Activated CD4-positive, CD25-positive, alpha-beta regulatory T cell treated with anti-CD3 and anti-CD28 coated beads, Interleukin-2, amount 50 U/mL, for 16 hours (primary cell): ENCODE results near the gene TTLL5.

ENCODE experiments used
- DNase-seq: peaks from one replicate; pipeline ENCODE4 v3.0.0-alpha.2; 2020; ENCODE audit warnings: low read depth, low spot score

TTLL5 gene

DNA sequence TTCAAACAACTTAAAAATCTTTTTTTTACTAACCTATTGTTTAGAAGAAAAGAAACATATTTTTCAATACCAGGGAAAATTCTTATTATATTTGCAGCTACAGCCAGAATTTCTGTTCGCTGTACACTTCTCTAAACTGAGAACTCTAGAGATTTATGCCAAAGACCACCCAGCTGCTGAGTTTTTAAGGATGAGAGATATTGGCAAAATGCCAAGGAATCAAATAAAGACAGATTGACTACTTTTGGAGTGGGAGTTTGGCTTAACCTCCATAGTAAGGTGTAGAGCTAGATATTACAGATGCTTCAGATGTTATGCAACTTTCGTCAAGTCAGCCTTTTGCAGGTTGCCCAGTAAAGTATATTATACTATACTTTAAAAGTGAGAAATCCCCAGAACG is 71.8 kb downstream of the TTLL5 start:
- no peak for DNase-seq

DNA sequence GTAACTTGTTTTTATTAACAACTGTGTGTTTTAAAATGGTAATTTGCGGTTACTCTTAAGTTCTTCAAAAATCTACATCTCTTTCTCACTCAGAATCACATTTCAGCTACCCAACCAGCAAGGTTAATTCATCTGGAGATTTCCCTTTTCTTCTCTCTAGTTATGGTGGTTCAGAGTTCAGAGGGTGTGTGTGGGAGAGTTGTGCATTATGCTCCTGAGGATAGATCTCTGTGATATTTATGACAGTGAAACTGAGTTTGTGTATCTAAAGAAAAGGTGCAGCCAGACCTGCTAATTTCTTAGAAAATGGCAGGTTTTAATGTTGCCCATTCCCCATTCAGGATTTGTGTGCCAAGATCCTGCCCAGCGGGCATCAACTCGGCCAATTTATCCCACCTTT is 73.8 kb downstream of the TTLL5 start:
- no peak for DNase-seq

DNA sequence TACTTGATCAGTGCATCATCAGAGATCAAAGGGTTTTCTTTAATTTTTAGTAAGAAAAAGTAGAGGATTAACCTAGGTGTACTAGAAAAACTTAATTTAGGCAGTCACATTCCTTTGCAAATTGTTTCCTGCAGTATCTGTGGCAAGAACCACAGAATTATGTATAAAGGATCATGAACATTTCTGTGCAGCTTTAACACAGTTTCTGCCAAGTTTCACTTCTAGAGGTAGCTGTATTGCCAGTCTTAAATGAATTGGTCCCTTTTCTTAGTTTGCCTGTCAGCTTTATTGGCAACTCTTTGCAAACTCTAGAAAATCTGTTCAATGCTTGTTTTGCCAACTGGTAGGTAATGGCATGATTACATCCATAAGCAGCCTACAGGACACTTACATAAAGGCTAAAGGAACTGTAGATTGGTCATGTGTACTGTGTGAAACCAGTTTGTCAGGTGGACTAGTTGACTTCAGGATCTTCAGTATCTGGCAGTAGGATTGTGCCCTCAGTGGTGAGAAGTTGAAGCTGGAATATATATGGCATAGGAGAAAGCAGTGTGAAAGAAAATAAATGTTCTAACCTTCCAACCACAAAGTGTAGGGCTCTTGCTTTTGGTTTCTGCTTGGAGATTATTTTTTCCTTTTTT is 75.9 kb downstream of the TTLL5 start:
- DNase-seq, result no peak

DNA sequence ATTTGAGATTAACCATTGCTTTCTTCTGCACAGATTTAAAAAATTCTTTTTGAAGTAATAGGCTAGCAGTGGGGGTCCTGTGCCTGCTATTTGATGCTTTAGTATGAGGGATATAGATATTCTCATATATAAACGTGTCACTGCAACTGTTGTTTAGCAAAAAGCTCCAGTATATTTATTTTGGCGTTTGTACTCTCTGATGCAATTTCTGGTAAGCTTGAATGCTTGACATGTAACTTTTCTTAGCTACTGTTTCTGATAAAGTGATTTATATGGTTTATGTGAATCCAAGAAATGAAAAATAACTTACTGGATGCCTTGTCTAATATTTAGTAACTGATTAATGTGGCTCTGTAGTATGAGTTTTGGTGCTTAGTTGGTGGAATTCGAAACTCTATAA is 77.1 kb downstream of the TTLL5 start:
- no peak for DNase-seq

DNA sequence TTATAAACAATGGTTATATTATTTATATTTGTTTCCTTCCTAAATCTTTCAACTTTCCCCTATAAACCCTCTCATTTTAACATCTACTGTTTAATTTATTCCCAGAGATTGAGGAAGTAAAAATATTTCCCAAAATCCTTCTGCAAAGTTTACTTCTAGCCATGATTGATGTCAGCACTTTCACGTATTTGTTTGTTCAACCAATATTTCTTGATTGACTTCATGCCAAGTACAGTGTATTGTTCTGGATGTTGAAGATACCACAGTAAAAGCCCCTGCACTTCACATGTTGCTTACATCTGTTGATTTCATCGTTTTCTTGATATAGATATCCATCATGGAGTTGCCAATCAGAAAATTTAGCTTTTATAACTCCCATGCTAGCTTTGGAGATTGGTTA is 81.8 kb downstream of the TTLL5 start:
- DNase-seq, result no peak

DNA sequence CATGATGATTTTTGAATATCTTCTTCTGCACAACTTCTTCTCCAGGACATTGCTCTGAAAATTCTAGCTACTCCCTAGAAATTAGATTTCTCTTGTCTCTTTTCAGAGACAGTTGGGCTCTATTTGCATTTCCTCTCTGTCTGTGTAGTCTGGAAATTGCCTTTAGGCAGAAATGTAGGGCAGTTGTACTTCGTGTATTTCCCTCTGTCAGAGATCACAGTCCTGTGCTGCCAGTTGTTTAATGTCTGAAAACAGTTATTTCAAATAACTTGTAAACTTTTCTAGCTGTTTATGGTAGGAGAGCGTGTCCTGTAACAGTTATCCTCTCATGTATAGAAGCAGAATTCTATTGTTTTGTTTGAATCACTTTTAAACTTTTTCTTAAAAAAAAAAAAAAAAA is 86.9 kb downstream of the TTLL5 start:
- no peak for DNase-seq

DNA sequence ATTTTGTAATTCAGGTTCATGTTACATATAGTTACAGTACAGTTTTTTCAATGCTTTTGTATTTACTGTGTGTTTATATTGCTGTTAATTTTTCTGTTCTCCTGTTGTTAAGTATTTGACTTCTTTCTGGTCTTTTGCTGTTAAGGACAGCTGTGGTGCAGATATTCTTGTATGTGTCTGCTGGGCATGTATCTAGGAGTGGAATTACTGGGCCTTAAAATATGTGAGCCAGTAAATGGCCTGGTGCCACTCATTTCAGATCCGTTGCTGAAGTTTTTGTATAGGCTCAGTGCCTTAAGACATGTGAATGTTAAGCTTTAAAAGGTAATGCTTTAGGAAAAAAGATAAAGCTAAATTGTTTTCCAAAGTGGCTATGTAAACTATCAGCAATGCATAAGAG is 87.3 kb downstream of the TTLL5 start:
- no peak for DNase-seq

DNA sequence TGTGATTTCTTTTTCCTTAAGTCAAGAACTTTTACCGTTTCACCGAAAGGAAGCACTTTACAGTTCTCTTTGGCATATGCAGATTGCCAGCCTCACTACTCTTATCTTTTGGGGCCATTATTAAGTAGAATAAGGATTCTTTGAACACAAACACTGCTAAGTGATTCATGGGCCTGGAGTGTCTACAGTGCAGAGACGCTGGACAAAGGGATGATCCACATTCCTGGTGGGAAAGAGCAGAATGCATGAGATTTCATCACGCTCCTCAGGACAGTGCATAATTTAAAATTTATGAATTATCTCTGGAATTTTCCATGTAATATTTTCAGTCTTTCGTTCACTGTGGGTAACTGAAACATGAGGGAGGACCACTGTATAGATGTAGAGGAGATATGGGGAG is 90.2 kb downstream of the TTLL5 start:
- DNase-seq, result no peak

DNA sequence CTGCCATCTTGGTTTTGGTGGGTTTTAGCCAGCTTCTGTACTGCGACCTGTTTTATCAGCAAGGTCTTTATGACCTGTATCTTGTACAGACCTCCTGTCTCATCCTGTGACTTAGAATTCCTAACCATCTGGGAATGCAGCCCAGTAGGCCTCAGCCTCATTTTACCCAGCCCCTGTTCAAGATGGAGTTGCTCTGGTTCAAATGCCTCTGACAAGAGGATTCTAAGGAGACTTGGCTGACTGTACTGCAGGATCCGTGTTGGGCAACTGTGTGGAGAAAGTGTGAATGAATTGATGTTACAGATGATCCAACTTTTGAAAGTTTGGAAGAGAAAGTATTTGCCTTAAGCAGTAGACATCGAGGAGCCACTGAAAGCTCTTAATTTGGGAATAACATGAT is 91.0 kb downstream of the TTLL5 start:
- DNase-seq, result no peak

DNA sequence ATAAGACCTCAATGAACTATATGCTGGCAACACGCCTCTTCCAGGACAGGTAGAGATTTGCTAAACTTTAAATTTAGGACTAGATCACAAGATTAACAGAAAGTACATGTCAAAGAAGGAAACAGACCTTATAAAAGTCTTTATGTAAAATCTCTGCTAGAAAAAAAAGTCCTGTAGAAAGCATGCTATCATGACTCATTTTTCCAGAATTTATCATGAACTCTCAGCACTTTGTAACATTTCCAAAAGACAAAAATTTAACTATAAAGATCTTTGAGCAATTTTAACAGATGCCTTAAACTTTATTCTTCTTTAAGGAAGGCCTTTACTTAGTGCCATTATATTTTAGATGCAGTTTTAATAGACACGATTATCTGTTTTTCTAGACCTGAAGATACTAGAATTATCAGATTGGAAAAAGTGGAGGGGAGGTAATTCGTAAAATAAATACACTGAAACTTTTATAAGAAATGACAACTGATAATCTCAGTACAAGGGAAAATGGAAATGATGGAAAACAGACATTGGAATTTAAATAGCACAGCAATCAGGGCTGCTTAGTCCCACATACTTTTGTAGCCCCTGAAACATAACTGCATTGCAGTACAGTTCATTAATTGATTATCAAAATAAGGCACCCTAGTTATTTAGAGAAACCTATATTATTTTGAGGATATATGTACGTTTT is 92.0 kb downstream of the TTLL5 start:
- DNase-seq, result no peak

DNA sequence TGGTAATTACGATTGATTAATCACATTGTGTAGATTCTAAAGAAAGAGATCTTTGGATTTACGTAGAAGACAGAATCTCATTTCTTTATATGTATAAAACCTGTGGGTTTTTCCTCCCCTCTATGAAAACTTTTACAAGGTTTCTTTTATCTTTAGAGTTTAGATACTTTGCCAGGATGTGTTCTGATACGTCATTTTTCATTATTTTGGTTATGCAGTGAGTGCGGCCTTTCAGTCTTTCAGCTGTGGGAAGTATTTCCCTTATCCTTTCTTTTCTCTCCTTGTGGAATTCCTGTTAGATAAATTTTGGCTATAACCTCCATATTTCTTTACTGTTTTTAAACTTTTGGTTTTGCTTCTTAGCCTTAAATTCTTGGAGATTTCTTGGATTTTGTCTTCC is 92.7 kb downstream of the TTLL5 start:
- DNase-seq, result no peak

DNA sequence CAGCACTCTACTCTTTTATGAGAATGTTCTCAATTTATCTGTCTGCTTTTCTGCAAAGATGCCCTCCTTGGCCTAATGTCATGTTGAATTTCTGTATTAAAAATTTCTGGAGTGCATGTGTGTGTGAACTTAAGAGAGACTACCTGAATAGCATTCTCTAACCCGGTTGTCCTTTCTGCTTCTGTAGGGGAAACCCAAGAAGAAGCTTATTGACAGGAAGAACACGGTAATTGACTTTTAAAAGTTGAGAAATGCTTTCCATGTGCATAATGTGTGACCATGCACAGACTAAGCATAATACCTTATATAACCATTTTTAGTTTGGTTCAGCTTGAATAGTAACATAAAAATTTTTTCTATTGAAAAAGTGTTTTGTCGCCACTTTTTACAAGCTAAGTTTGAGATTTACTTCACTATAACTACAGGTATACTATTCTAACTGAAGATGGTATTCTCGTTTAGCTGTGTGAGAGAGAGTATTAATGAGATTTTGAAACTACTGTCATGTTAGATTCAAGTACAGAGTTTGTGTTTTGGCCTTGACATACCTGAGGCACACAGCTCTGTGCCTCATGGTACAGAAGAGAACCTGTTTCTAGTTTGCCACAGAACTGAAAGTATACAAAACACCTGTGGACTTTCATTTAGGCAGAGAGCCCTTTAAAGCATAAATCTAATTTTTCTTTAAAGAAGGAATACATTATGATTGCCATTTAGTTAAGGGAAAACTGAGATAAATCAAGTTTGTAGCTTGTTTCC is 96.8 kb downstream of the TTLL5 start:
- no peak for DNase-seq

DNA sequence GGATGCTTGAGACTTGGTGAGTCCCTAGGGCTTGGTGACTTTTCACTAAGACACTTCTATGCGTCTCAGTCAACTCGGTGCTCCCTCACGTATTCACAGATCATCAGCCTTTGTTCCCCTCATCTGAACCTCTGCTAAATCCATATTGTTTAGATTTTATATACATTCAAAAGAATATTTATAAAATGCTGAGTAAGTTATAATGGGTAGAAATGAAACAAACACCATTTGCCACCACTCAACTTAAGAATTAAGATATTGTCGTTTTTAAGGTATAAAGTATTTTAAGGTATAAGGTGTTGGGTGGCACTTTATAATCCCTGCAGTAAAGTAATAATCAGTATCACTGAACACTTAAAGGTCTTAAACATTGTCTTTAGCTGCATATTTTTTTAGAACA is 103.0 kb downstream of the TTLL5 start:
- no peak for DNase-seq

DNA sequence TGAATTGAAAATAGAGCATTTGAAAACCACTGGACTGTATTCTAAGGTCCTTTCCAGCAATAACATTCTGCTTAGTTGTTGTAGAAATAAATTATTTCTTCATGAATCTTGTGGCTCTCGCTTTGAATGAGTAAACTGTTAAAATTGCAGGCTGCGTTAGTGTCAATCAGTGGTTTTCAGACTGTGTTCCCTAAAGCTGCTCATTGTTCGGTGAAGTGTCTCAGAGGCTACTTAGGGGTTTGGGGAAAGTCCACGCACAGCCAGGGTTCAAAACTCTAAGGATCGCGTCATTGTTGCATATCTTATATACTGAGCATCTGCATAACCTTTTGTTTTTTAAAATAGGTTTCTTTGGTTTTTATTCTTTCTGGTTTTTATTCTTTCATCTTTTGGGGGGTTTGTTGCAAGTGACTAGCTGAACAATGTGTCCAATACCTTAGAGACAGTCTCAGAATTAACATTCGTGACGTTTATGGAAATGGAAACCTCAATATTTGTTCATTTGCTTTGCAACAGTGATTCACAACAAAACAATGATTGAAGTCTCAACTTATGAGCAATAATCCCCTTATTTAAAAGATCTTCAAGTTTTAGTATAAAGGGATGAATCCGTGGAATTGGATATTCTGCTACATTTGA is 108.1 kb downstream of the TTLL5 start:
- DNase-seq, result no peak

DNA sequence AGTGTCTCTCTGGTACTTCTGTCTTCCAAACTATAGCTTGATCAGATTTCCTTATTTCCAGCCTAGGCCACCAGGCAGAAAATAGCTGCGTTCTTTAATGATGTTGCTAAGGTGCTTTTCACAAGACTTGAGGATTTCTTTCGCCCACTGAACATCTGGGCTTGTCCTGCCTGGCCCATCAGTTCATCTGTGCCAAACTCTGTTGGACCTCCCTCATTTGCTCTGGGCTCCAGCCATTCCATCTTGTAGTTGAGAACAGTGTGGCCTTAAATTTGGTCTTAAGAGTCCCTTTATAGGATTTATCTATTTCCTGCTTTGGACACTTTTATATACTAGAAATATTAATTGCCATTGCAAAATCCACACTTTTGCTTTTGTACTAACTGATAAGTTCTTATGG is 109.6 kb downstream of the TTLL5 start:
- DNase-seq, result no peak

DNA sequence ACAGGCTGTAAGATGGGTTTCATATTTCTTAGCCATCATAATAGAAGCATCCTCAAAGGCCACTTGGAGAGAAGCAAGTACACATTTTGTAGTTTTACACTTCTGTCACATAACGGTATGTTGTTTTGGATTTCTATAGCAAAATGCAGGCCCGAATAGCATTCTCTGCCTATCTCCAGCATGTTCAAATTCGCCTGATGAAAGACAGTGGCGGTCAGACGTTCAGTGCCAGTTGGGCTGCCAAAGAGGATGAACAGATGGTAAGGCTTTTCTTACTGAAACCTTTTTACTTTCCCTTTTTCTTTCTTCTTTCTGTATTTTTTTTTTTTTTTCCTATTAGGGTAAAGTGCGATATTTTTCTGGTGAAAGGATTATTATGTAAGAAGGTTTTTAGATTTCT is 110.5 kb downstream of the TTLL5 start:
- no peak for DNase-seq

DNA sequence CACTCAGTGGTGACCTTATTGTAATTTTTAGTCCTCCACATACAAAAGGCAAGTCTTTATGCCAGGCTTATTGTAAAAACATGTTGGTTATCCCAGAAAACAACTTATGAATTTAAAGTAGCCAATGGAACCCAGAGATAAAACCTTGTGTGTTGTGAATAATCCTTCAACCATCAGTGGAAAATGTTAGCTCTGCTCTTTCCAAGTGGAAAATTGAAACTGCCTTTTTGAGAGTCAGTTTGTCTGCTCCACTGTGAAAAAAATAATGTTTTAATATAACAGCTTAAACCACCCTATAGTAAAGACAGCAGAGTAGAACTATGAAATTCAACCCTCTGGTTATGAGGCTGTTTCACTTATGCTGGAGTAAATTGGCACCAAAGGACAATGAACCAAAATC is 112.0 kb downstream of the TTLL5 start:
- DNase-seq, result no peak

DNA sequence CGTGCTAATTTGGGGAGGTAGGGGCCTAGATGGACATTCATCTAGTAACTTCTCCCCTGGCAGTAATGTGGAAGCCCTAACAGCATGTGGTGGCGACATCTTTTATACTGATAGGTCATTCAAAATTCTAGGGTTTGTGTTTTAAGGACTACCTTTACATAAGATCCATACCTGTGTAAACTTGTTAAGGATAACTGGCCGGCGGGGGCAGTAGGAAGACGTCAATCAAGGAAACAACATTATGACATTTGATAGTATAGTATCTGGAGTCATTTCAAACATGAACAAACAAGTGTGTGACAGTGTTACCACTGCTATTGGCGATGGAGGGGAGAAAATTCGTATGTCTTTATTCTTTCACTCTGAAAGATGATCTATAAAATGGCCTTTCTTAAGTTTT is 120.0 kb downstream of the TTLL5 start:
- DNase-seq, result no peak

DNA sequence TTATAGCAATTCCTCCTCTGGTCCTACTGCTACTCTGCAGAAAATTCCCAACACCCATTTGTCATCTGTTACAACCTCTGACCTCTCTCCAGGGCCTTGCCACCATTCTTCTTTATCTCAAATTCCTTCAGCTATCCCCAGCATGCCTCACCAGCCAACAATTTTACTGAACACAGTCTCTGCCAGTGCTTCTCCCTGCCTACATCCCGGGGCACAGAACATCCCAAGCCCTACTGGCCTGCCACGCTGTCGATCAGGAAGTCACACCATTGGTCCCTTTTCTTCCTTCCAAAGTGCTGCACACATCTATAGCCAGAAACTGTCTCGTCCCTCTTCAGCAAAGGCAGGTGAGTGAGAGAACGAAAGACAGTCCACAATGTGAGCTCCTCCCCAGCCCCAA is 122.1 kb downstream of the TTLL5 start:
- DNase-seq, result no peak

DNA sequence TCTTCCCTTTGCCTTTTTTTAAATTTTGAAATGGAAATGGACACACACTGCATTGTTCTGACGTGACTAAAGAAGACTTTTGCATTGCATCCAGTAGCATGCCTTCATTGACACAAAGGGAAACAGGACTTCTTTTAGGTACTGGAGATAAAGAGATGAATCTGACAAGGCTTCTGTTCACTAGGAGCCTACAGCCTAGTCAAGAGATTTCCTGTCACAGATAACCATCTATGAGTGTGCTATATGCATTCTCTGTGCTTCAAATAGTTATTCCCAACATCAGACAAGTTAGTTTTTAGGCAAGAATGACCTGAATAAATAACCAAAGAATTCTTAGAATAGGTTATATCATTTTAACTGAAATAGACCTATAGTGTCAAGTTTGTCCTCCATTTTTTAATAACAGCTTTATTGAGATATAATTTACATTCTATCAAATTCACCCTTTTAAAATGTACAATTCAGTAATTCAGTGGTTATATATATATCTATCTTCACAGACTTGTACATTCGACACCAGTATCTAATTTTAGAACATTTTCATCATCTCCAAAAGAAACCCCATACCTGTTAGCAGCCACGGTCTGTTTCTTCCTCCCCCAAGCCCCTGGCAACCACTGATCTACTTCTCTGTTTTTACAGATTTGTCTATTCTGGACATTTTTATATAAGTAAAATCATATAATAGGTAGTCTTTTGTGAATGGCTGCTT is 122.7 kb downstream of the TTLL5 start:
- DNase-seq, result no peak

DNA sequence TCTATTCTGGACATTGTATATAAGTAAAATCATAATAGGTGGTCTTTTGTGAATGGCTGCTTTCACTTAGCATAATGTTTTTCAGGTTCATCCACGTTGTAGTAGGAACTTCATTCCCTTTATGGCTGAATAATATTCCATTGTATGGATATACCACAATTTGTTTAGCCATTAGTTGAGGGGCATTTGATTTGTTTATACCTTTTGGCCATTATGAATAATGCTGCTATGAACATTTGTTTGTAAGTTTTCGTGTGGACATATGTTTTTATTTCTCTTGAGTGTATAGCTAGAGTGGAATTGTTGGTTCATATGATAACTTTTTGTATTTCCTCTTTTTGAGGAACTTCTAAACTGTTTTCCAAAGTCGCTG is 123.3 kb downstream of the TTLL5 start:
- no peak for DNase-seq

DNA sequence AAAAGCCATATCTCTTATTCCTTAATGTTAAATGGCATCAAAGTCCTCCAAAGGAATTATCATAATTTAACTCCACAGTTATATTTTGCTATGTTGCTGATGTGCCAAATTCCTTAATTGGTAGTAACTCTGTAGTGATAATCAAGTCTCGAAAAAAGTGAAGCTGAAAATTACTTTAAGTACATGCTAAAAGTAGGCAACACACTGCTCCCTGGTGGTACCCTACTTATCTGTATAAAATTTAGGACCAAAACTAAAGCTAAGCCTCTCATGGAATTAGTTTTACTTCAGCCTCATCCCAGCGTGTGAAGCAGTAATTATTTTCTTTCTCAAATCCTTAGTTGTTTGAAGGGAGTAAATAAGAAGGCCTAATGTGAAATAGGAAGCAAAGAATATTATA is 132.8 kb downstream of the TTLL5 start:
- no peak for DNase-seq
